HG03175 (cell line): ENCODE results near the gene PSMD5.

Source experiments
- ATAC-seq: cut with Tn5 transposase; IDR thresholded peaks from one replicate; pipeline ENCODE4 v1.9.1; 2021; ENCODE audit warnings: mild to moderate bottlenecking, moderate library complexity; ENCODE audit not compliant: unreplicated experiment

PSMD5 gene

GRCh38 chr9:120856700-120857099 lies 14.0 kb upstream of the PSMD5 start:
- ATAC-seq: no peak

- no peak for ATAC-seq
Measured at GRCh38 chr9:120855827-120856670, 13.3 kb upstream of the PSMD5 start.

- ATAC-seq: no peak
Measured at GRCh38 chr9:120854596-120855327, 12.0 kb upstream of the PSMD5 start.

- no peak for ATAC-seq
Measured at GRCh38 chr9:120853198-120853597, 10.5 kb upstream of the PSMD5 start.

- ATAC-seq: no peak
Measured at GRCh38 chr9:120852240-120853010, 9.7 kb upstream of the PSMD5 start.

- ATAC-seq: no peak
Measured at GRCh38 chr9:120851449-120851848, 8.7 kb upstream of the PSMD5 start.

GRCh38 chr9:120850315-120850714 lies 7.6 kb upstream of the PSMD5 start:
- no peak for ATAC-seq

- ATAC-seq: no peak
Measured at GRCh38 chr9:120846906-120847305, 4.2 kb upstream of the PSMD5 start.

- no peak for ATAC-seq
Measured at GRCh38 chr9:120846251-120846889, 3.6 kb upstream of the PSMD5 start.

GRCh38 chr9:120845255-120845654 lies 2.5 kb upstream of the PSMD5 start:
- no peak for ATAC-seq

- peak; percentile 1 for ATAC-seq
Measured at GRCh38 chr9:120841930-120842684, 615 bp downstream of the PSMD5 start.

- ATAC-seq: no peak
Measured at GRCh38 chr9:120839146-120839545, 3.6 kb downstream of the PSMD5 start.

- ATAC-seq: no peak
Measured at GRCh38 chr9:120837921-120838320, 4.8 kb downstream of the PSMD5 start.

- no peak for ATAC-seq
Measured at GRCh38 chr9:120833325-120833724, 9.4 kb downstream of the PSMD5 start.

GRCh38 chr9:120832807-120833206 lies 9.9 kb downstream of the PSMD5 start:
- ATAC-seq: no peak

- ATAC-seq: no peak
Measured at GRCh38 chr9:120830865-120831264, 11.9 kb downstream of the PSMD5 start.

- no peak for ATAC-seq
Measured at GRCh38 chr9:120830151-120830550, 12.6 kb downstream of the PSMD5 start.

- ATAC-seq: no peak
Measured at GRCh38 chr9:120829650-120830049, 13.1 kb downstream of the PSMD5 start.

- ATAC-seq: no peak
Measured at GRCh38 chr9:120820095-120820494, 22.6 kb downstream of the PSMD5 start.

- ATAC-seq: no peak
Measured at GRCh38 chr9:120818595-120818994, 24.1 kb downstream of the PSMD5 start.
